ENCODE results near the gene HFM1.
A peak's percentile ranks its signal among the peaks of the same experiment; 100 is the strongest.
"Not testable (repeated sequence)": the region's sequence is repeated elsewhere in the genome, so short reads cannot be mapped to it uniquely, and the experiment has no call there.

Gene HFM1

GRCh38 chr1:91349524-91349923 is 55.1 kb downstream of the HFM1 start:
- peak; percentile 5 for DNase-seq

DNA sequence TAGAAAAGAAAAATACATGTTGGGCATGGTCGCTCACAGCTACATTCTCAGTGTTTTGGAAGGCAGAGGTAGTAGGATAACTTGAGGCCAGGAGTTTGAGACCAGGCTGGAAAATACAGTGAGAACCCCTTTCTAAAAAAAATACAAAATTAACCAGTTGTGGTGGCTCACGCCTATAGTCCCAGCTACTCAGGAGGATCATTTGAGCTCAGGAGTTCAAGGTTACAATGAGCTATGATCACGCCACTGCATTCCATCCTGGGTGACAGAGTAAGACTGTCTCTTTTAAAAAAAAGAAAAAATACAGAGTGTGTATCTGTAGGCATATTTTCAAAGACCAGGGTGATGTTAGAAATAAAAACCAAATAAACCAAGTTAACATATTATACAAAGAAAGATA is 57.8 kb downstream of the HFM1 start:
- DNase-seq = no peak

GRCh38 chr1:91345395-91346005 is 59.1 kb downstream of the HFM1 start:
- DNase-seq = no peak

- no peak for DNase-seq
These were observed 66.1 kb downstream of the HFM1 start for GRCh38 chr1:91338501-91338900.

GRCh38 chr1:91335603-91336002 is 69.0 kb downstream of the HFM1 start:
- DNase-seq = no peak

GRCh38 chr1:91334856-91335255 is 69.8 kb downstream of the HFM1 start:
- DNase-seq = no peak

- no peak for DNase-seq
These were observed 79.2 kb downstream of the HFM1 start for GRCh38 chr1:91325456-91325855.

DNA sequence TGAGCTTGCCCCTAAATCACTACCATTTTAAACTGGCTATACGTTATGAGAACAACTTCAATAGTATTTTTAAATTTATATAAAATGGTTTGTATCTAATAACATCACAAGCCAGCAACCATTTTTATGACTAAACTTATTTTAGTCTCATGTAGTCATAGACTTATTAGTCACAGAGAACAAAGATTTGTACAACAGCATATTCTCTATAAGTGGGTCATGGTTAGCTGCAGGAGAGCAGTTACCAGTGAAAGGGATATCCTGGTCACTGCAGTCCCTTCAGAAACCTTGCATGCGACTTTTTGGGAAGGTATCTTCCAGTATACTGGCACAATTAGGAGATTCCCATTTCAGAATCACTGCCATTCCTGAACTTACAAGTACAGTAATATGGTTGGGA is 90.0 kb downstream of the HFM1 start:
- DNase-seq = no peak

- no peak for DNase-seq
These were observed 93.0 kb downstream of the HFM1 start for GRCh38 chr1:91311672-91312071.

- no peak for DNase-seq
These were observed 96.1 kb downstream of the HFM1 start for GRCh38 chr1:91308544-91308943.

GRCh38 chr1:91307784-91308409 is 96.7 kb downstream of the HFM1 start:
- no peak for DNase-seq

- DNase-seq = no peak
These were observed 101.5 kb downstream of the HFM1 start for GRCh38 chr1:91303165-91303564.

DNA sequence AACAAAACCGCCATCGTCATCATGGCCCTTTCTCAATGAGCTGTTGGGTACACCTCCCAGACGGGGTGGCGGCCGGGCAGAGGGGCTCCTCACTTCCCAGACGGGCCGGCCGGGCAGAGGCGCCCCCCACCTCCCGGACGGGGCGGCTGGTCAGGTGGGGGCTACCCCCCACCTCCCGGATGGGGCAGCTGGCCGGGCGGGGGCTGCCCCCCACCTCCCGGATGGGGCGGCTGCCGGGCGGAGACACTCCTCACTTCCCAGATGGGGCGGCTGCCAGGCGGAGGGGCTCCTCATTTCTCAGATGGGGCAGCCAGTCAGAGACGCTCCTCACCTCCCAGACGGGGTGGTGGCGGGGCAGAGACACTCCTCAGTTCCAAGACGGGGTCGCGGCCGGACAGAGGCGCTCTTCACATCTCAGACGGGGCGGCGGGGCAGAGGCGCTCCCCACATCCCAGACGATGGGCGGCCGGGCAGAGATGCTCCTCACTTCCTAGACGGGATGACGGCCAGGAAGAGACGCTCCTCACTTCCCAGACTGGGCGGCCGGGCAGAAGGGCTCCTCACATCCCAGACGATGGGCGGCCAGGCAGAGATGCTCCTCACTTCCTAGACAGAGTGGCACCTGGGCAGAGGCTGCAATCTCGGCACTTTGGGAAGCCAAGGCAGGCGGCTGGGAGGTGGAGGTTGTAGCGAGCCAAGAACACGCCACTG is 115.6 kb downstream of the HFM1 start:
- DNase-seq = not testable (repeated sequence)

- not testable (repeated sequence) for DNase-seq
These were observed 117.7 kb downstream of the HFM1 start for GRCh38 chr1:91286962-91287317.

GRCh38 chr1:91286259-91286961 is 118.2 kb downstream of the HFM1 start:
- not testable (repeated sequence) for DNase-seq

DNA sequence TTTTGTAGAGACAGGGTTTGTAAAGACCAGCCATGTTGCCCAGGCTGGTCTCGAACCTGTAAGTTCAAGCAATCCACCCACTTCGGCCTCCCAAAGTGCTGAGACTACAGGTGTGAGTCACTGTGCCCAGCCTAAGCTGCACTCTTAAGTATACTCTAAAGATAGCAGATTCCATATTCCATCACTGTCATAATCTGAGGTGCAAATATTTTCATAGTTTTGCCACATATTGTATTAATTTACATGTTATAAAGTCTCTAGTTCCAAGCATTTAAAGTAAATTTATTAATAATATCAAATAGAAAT is 121.3 kb downstream of the HFM1 start:
- no peak for DNase-seq

DNA sequence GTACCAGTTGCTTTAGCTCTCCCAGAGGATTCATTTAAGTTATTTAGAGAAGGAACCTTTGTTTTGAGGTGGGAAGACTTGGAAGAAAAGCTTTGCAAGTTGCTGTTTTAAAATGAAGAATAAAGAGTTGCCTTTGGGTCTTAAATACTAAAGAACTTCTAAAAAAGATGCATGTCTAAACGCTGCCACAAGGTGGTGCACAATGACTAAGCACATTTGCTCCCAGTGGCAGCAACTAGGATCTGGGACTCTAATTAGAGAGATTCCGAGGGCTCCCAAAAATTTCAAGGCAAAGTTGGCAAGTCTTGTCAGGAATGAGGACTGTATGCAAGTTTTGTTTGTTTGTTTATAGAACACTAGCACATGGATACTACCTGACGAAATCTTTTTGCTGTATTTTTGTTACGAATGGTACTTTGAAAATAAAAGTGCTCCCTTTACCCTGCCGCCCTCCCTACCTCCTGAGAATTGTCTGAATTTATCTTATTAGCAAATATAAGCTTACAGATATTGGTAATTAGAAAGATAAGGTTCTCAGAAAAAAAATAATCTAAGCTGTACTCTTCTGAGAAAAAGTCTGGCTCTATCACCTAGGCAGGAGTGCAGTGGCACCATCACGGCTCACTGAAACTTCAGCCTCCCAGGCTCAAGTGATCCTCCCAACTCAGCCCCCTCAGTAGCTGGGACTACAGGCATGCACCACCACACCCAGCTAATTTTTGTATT is 121.8 kb downstream of the HFM1 start:
- peak; percentile 13 for DNase-seq

DNA sequence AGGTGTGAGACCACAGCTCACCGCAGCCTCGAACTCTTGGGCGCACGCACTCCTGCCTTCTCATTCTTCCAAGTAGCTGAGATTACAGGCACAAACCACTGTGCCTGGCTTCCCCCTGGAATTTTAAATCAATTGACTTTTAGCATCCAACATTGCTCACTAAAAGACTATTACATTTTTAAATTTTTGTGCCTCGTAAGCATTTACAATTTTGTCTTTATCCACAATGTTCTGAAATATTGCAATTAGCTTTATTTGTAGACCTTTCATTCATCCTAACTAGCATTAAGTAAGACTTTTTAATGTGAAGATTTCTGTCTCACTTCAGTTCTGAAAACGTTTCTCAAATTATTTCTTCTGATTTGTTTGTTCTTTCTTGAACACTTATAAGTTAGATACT is 122.9 kb downstream of the HFM1 start:
- DNase-seq = no peak

DNA sequence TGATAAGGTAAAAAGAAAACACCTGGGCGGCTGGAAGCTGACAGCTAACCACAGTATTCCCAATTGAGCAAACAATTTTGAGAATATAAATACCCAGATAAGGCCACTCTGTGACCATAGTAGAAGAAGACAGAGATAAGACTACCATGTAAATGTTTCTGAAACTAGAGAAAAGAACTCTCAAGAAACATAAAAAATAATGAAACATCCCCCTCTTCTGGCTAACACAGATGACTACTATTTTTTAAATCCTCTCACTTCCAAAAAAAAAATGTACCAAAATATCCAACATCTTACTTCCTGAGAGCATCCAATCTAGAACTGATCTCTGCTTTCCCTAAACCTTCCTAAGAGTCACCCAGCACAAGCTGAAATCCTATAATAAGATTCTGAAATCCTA is 125.9 kb downstream of the HFM1 start:
- no peak for DNase-seq

DNA sequence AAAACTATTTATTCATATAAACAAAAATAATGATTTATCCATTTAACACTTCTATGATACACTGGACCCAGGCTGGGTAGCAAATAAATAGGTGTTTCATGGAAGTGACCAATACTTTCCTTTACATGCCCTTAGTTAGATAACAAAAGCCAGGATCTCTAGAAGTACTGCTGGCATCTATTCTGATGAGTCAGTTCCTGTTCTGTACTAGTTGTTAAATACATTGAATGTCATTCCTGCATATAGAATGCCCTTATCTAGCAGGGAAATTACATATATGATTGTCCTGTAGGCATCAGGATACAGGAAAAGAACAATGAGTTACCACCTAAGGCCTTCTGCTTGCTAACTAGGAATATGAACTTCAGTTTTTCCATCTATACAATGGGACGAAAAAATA is 130.8 kb downstream of the HFM1 start:
- no peak for DNase-seq

GRCh38 chr1:91261655-91262054 is 143.0 kb downstream of the HFM1 start:
- no peak for DNase-seq

DNA sequence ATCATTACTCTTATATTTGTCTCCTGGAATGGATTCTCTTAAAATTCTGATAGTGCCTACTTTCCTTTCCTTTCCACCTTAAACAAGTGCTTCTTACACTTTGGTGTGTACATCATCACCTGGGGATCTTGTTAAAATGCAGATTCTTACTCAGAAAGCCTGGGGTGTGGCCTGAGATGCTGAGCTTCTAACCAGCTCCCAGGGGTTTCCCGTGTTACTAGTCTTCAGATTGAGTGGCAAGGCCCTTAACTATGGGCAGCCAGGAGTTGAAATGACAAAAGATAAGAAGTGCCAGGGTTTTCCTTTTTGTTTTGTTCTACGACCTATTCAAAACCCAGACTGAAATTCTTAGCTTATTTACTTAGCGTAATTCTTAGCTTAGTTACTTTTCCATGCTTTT is 159.2 kb downstream of the HFM1 start:
- no peak for DNase-seq

DNA sequence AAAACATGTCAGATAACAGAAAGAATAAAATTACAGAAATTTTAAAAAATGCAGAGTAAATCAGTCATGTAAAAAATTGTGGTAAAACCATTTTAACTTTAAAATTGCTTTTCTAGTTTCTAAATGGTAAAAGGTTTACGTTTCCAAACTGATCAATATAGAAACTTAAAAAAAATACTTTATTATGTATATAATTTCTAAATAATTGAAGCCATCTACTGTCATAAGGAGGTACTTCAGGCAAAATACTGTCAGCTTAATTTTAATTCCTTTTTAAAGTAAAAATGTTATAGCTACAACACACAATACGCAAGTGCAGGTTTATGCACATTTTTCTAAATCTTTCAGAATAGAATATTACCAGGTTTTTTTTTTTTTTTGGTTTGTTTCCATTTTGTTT is 159.9 kb downstream of the HFM1 start:
- DNase-seq = no peak

Measured in right kidney (tissue), 1 donor.